22Rv1 (cell line): ENCODE measurements around the gene MAFF.

Experiments used
- ZFX ChIP-seq: fragments of 450-650 bp; IDR thresholded peaks from 2 replicates; pipeline ENCODE4 v1.6.1; 2017; ENCODE audit warnings: antibody characterized with exemption, borderline replicate concordance
- TF ChIP-seq, protein P1 (sequence below): fragments of 450-650 bp; IDR thresholded peaks from 2 replicates; pipeline ENCODE4 v1.5.1; 2017; ENCODE audit warnings: mild to moderate bottlenecking

DNA sequence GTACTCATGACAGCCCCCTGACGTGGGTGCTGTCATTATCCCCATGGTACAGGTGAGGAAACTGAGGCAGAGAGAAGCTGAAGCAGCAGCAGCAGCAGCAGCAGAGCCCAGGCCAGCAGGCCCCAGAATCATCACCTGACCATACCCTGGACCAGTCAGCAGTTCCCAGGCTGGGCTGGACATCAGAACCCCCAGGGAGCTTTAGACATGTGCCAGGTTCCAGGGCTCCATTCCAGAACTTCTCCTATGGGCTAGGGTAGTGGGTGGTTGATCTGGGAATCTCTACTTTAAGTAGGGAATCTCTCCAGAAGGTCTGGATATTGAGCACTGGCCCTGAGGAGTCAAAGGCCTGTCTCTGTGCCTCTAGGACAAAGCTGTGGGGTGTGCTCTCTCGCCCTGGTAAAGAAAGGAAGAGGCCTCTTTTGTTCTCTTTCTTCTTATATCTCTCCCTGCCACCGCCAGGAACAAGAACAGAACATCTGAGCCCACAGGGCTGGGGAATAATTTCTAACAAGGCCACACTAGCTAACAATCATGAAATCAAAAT is 26.6 kb downstream of the MAFF start:
- TF ChIP-seq, protein P1, sequence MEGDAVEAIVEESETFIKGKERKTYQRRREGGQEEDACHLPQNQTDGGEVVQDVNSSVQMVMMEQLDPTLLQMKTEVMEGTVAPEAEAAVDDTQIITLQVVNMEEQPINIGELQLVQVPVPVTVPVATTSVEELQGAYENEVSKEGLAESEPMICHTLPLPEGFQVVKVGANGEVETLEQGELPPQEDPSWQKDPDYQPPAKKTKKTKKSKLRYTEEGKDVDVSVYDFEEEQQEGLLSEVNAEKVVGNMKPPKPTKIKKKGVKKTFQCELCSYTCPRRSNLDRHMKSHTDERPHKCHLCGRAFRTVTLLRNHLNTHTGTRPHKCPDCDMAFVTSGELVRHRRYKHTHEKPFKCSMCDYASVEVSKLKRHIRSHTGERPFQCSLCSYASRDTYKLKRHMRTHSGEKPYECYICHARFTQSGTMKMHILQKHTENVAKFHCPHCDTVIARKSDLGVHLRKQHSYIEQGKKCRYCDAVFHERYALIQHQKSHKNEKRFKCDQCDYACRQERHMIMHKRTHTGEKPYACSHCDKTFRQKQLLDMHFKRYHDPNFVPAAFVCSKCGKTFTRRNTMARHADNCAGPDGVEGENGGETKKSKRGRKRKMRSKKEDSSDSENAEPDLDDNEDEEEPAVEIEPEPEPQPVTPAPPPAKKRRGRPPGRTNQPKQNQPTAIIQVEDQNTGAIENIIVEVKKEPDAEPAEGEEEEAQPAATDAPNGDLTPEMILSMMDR, result no peak
- no peak for TF ChIP-seq ZFX
